SU-DHL-6 (cell line): ENCODE data around the gene SAMD4B.

Experiments used
- H2AFZ ChIP-seq: fragments of 200-600 bp; sonication (generic); 2 replicates; pipeline ENCODE4 v1.6.1; 2014; ENCODE audit warnings: low read depth, mild to moderate bottlenecking, moderate library complexity, mixed read lengths, antibody characterized with exemption, low read length; ENCODE audit not compliant: severe bottlenecking
- H3F3A ChIP-seq: fragments of 200-600 bp; shearing (Covaris generic); 2 replicates; pipeline ENCODE4 v1.6.0; 2016; ENCODE audit warnings: antibody characterized with exemption, mild to moderate bottlenecking; ENCODE audit not compliant: insufficient read depth
- H3K27ac ChIP-seq: fragments of 200-600 bp; sonication (generic); 2 replicates; pipeline ENCODE4 v1.5.1; 2016; ENCODE audit warnings: low read depth, mild to moderate bottlenecking, low read length, moderate library complexity, mixed read lengths
- H3K27me3 ChIP-seq: fragments of 200-600 bp; sonication (generic), shearing (Covaris generic); 2 replicates; pipeline ENCODE4 v1.6.0; 2014; ENCODE audit warnings: mild to moderate bottlenecking, low read length
- H3K36me3 ChIP-seq: fragments of 200-600 bp; sonication (generic); 2 replicates; pipeline ENCODE4 v1.6.1; 2014; ENCODE audit warnings: mild to moderate bottlenecking, low read length, mixed read lengths
- H3K4me2 ChIP-seq: fragments of 300-600, 200-600 bp; shearing (Covaris generic), sonication (generic); 2 replicates; pipeline ENCODE4 v1.6.0; 2014; ENCODE audit warnings: low read length, low read depth, mild to moderate bottlenecking; ENCODE audit not compliant: poor library complexity, severe bottlenecking
- H3K4me3 ChIP-seq: fragments of 200-600 bp; sonication (generic); 2 replicates; pipeline ENCODE4 v1.5.1; 2014; ENCODE audit warnings: antibody characterized with exemption, low read length, mild to moderate bottlenecking, mixed read lengths; ENCODE audit not compliant: insufficient read depth, poor library complexity, severe bottlenecking
- H3K79me2 ChIP-seq: fragments of 200-600 bp; sonication (generic); 2 replicates; pipeline ENCODE4 v1.6.1; 2014; ENCODE audit warnings: mild to moderate bottlenecking, low read length, moderate library complexity; ENCODE audit not compliant: insufficient read depth
- H3K9ac ChIP-seq: fragments of 200-600 bp; sonication (generic); 2 replicates; pipeline ENCODE4 v1.7.0; 2014; ENCODE audit warnings: mild to moderate bottlenecking, low read length
- H3K9me2 ChIP-seq: fragments of 200-600 bp; sonication (generic); replicated peaks from 2 replicates; pipeline ENCODE4 v1.6.1; 2014; ENCODE audit warnings: low read length; ENCODE audit not compliant: insufficient read depth
- H3K9me3 ChIP-seq: fragments of 200-600 bp; sonication (generic); 2 replicates; pipeline ENCODE4 v1.6.1; 2014; ENCODE audit warnings: low read length, mixed read lengths; ENCODE audit not compliant: insufficient read depth
- H4K20me1 ChIP-seq: fragments of 200-600 bp; sonication (generic); 2 replicates; pipeline ENCODE4 v1.6.1; 2014; ENCODE audit warnings: low read depth, mild to moderate bottlenecking, antibody characterized with exemption, low read length, moderate library complexity, mixed read lengths
- CTCF ChIP-seq: fragments of 200-600 bp; sonication (generic); IDR thresholded peaks from one replicate; pipeline ENCODE4 v1.5.1; 2017; ENCODE audit warnings: antibody characterized with exemption, mild to moderate bottlenecking, low read length, moderate library complexity; ENCODE audit not compliant: insufficient read depth, poor library complexity, severe bottlenecking
- EZH2phosphoT487 ChIP-seq: fragments of 200-600 bp; sonication (generic), shearing (Covaris generic); conservative IDR thresholded peaks from 2 replicates; pipeline ENCODE4 v1.6.1; 2018; ENCODE audit warnings: mild to moderate bottlenecking, antibody characterized with exemption, low read length, moderate library complexity, mixed read lengths

SAMD4B gene

GRCh38 chr19:39345956-39346355 lies 3.7 kb downstream of the SAMD4B start:
- Histone ChIP-seq H3K9me2 (no peaks in the 10 kb centered on the region), H3K4me2 (no peak overlapping the region), H3K9ac (no peak overlapping the region), H3F3A (0 out of 2 replicates have a peak, but pooled peaks cover 3% of the 10 kb centered on the region), H3K36me3 (no peaks in the 10 kb centered on the region), H4K20me1 (no peaks in the 10 kb centered on the region), H3K9me3 (no peaks in the 10 kb centered on the region), H3K27me3 (no peaks in the 10 kb centered on the region), H3K4me3 (no peak overlapping the region), H2AFZ (no peak overlapping the region), H3K79me2 (0 out of 2 replicates have a peak, but pooled peaks cover 15% of the 10 kb centered on the region), H3K27ac (no peak overlapping the region)
- TF ChIP-seq CTCF, result peak; percentile 15
- TF ChIP-seq EZH2phosphoT487, result no peak

GRCh38 chr19:39347332-39348164 lies 5.3 kb downstream of the SAMD4B start:
- no peaks in the 10 kb centered on the region for H3K9me2 ChIP-seq
- no peak overlapping the region for H3K4me3 ChIP-seq
- H3K79me2 ChIP-seq, result 0 out of 2 replicates have a peak, but pooled peaks cover 15% of the 10 kb centered on the region
- no peak overlapping the region for H2AFZ ChIP-seq
- H4K20me1 ChIP-seq, result no peaks in the 10 kb centered on the region
- H3K36me3 ChIP-seq, result no peaks in the 10 kb centered on the region
- TF ChIP-seq EZH2phosphoT487, result no peak
- no peak for TF ChIP-seq CTCF
- H3K27me3 ChIP-seq, result no peaks in the 10 kb centered on the region
- H3K27ac ChIP-seq, result no peak overlapping the region
- H3K4me2 ChIP-seq, result no peak overlapping the region
- no peak overlapping the region for H3K9ac ChIP-seq
- H3K9me3 ChIP-seq, result no peaks in the 10 kb centered on the region
- 0 out of 2 replicates have a peak, but pooled peaks cover 3% of the 10 kb centered on the region for H3F3A ChIP-seq

- Histone ChIP-seq H3K27me3 (no peaks in the 10 kb centered on the region), H3K9ac (no peak overlapping the region), H4K20me1 (no peaks in the 10 kb centered on the region), H3K4me2 (no peak overlapping the region), H3K9me3 (no peaks in the 10 kb centered on the region), H3K9me2 (no peaks in the 10 kb centered on the region), H3K27ac (no peak overlapping the region), H3K36me3 (no peaks in the 10 kb centered on the region), H3K79me2 (0 out of 2 replicates have a peak, but pooled peaks cover 3% of the 10 kb centered on the region), H3K4me3 (no peak overlapping the region), H2AFZ (no peak overlapping the region), H3F3A (no peaks in the 10 kb centered on the region)
- TF ChIP-seq EZH2phosphoT487 (no peak), CTCF (no peak)
These were observed 7.1 kb downstream of the SAMD4B start for GRCh38 chr19:39349326-39349725.
